HepG2 (cell line): ENCODE data around the gene TM4SF20. TPM values are rescaled to one million over a fixed set of nuclear protein-coding genes. Genes with fewer than 3 reads are reported as not detected.

Experiments
- ADNP ChIP-seq: sonication (generic); formaldehyde crosslinking; IDR thresholded peaks from 2 replicates; pipeline ENCODE4 v1.4.0; 2020; ENCODE audit warnings: missing genetic modification reagents
- ARID2 ChIP-seq: sonication (generic); formaldehyde crosslinking; IDR thresholded peaks from 2 replicates; pipeline ENCODE4 v1.8.1; 2022; ENCODE audit warnings: mild to moderate bottlenecking, missing genetic modification reagents, borderline replicate concordance
- ARNT ChIP-seq: fragments of 450-650 bp; IDR thresholded peaks from 2 replicates; pipeline ENCODE4 v1.6.1; 2017
- HNRNPL ChIP-seq: fragments of 200-400 bp; formaldehyde crosslinking; IDR thresholded peaks from 2 replicates; pipeline ENCODE4 v1.6.1; 2017; ENCODE audit warnings: mild to moderate bottlenecking, low read depth, low read length
- JARID2 ChIP-seq: sonication (generic); formaldehyde crosslinking; IDR thresholded peaks from 2 replicates; pipeline ENCODE4 v1.8.1; 2023; ENCODE audit warnings: missing genetic modification reagents, inconsistent platforms; ENCODE audit not compliant: insufficient replicate concordance
- KAT7 ChIP-seq: IDR thresholded peaks from 2 replicates; pipeline ENCODE4 v1.6.1; 2018; ENCODE audit warnings: borderline replicate concordance, missing compliant biosample characterization
- PTBP1 ChIP-seq: fragments of 200-400 bp; formaldehyde crosslinking; IDR thresholded peaks from 2 replicates; pipeline ENCODE4 v1.6.1; 2018; ENCODE audit warnings: low read length, low read depth; ENCODE audit not compliant: poor library complexity, severe bottlenecking
- SRSF4 ChIP-seq: fragments of 200-400 bp; formaldehyde crosslinking; IDR thresholded peaks from one replicate; pipeline ENCODE4 v1.6.1; 2018; ENCODE audit warnings: mild to moderate bottlenecking, low read depth, low read length, moderate library complexity; ENCODE audit not compliant: poor library complexity, severe bottlenecking
- TRIM24 ChIP-seq: sonication (generic); formaldehyde crosslinking; IDR thresholded peaks from 2 replicates; pipeline ENCODE4 v1.8.0; 2022; ENCODE audit warnings: mild to moderate bottlenecking, missing genetic modification reagents
- ZFP90 ChIP-seq: sonication (generic); formaldehyde crosslinking; IDR thresholded peaks from 2 replicates; pipeline ENCODE4 v1.8.0; 2022; ENCODE audit warnings: missing genetic modification reagents, mild to moderate bottlenecking, inconsistent platforms, borderline replicate concordance
- ZNF766 ChIP-seq: sonication (generic); formaldehyde crosslinking; IDR thresholded peaks from 2 replicates; pipeline ENCODE4 v1.5.0; 2020; ENCODE audit warnings: missing genetic modification reagents, borderline replicate concordance
- ZNF883 ChIP-seq: sonication (generic); formaldehyde crosslinking; IDR thresholded peaks from 2 replicates; pipeline ENCODE4 v1.5.1; 2020; ENCODE audit warnings: mild to moderate bottlenecking, missing genetic modification reagents; ENCODE audit errors: not compliant biosample characterization
- polyA plus RNA-seq, 8 experiments: library from polyadenylated mRNA; depleted of rRNA in 3 of 8; stranded (reverse) in 7 of 8; unstranded in 1 of 8; fragments of >200 nt; fragmentation: Illumina TruSeq in 4 of 8; extraction: Trizol in 4 of 8; gene quantifications; 2 replicates each; pipeline versions ENCODE4 v1.2.1 to v1.2.3, GENCODE V29; 2011 to 2016; ENCODE audit warnings: low read depth in 4 of 8, missing spikeins in 1 of 8, mixed read lengths in 1 of 8; ENCODE audit not compliant: insufficient read depth in 1 of 8
- total RNA-seq, 5 experiments: library from RNA; depleted of rRNA; stranded (reverse); fragments of >200 nt; fragmentation: Illumina TruSeq; extraction: Trizol; gene quantifications; 2 replicates each; pipeline ENCODE4 v1.2.3, GENCODE V29; 2016; ENCODE audit warnings: low read depth in 1 of 5
- TF ChIP-seq, protein P1 (sequence below): sonication (generic); formaldehyde crosslinking; IDR thresholded peaks from 2 replicates; pipeline ENCODE4 v1.4.0; 2020; ENCODE audit warnings: missing genetic modification reagents, mild to moderate bottlenecking, borderline replicate concordance
- TF ChIP-seq, protein P2 (sequence below): sonication (generic); formaldehyde crosslinking; conservative IDR thresholded peaks from 2 replicates; pipeline ENCODE4 v1.8.0; 2022; ENCODE audit warnings: mild to moderate bottlenecking, moderate library complexity, missing genetic modification reagents
- TF ChIP-seq, protein P3 (sequence below): sonication (generic); formaldehyde crosslinking; IDR thresholded peaks from 2 replicates; pipeline ENCODE4 v1.4.0; 2020; ENCODE audit warnings: missing genetic modification reagents
- TF ChIP-seq, protein P4 (sequence below): fragments of 450-650 bp; IDR thresholded peaks from 2 replicates; pipeline ENCODE4 v1.6.1; 2016

TM4SF20 gene
- total and polyA plus RNA-seq, 2 of the 13 experiments (the other 11 are each of a cell fraction or from before 2014, with no cell fraction given): not detected

DNA sequence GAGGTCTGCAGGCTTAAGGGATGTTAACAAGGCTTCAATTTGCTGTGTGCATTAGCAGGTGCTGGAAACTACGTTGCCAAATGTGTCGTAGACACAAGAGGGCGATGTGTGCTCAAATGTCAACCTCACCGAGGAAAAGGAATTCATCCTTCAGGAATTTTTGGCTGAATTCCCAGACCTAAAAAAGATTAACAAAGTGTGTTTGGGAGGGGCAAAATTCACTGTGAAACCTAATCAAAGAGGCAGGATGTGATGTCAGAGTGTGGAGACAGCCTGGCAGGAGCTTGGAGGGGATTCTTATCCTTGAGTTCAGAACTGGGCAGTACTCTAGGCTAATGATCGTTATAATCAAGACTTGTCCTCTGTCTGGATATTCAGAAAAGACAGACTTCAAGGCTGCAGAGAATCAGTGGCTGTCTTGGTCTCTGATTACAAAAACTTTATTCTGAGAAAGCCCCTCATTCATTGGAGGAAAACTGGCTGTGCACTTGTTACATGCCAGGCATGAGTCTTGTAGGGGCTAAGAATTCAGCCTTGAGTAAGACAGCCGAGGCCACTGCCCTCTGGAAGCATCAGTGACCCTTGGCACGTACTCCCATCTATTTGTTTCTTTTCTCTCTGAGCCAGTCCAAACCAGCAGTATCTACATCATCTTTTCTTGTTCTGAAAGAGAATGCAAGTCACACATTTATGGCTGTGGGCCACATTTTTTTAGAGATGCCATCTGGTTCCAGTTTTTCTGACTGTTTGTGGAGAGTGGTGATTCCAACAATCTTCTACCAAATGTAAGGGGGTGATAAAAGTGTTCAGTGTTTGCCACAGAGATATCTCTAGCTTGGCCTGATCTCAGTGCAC lies 27.3 kb upstream of the TM4SF20 start (continued):
- TF ChIP-seq, protein P1, sequence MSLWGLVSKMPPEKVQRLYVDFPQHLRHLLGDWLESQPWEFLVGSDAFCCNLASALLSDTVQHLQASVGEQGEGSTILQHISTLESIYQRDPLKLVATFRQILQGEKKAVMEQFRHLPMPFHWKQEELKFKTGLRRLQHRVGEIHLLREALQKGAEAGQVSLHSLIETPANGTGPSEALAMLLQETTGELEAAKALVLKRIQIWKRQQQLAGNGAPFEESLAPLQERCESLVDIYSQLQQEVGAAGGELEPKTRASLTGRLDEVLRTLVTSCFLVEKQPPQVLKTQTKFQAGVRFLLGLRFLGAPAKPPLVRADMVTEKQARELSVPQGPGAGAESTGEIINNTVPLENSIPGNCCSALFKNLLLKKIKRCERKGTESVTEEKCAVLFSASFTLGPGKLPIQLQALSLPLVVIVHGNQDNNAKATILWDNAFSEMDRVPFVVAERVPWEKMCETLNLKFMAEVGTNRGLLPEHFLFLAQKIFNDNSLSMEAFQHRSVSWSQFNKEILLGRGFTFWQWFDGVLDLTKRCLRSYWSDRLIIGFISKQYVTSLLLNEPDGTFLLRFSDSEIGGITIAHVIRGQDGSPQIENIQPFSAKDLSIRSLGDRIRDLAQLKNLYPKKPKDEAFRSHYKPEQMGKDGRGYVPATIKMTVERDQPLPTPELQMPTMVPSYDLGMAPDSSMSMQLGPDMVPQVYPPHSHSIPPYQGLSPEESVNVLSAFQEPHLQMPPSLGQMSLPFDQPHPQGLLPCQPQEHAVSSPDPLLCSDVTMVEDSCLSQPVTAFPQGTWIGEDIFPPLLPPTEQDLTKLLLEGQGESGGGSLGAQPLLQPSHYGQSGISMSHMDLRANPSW: peak; percentile 97; the same call in 1 of the 2 replicates
- TF ChIP-seq ADNP (CRISPR knock-in tag) (no peak), ARNT (no peak), SRSF4 (no peak), TRIM24 (CRISPR knock-in tag) (no peak), HNRNPL (no peak), ZNF766 (CRISPR knock-in tag) (no peak), JARID2 (CRISPR knock-in tag) (no peak), PTBP1 (no peak), ZFP90 (peak; percentile 50; the same call in 1 of the 2 replicates), KAT7 (CRISPR knock-in tag) (0 out of 2 replicates have a peak, but pooled peaks have one; percentile 68), ARID2 (no peak), ZNF883 (CRISPR knock-in tag) (no peak)
- TF ChIP-seq, protein P2, sequence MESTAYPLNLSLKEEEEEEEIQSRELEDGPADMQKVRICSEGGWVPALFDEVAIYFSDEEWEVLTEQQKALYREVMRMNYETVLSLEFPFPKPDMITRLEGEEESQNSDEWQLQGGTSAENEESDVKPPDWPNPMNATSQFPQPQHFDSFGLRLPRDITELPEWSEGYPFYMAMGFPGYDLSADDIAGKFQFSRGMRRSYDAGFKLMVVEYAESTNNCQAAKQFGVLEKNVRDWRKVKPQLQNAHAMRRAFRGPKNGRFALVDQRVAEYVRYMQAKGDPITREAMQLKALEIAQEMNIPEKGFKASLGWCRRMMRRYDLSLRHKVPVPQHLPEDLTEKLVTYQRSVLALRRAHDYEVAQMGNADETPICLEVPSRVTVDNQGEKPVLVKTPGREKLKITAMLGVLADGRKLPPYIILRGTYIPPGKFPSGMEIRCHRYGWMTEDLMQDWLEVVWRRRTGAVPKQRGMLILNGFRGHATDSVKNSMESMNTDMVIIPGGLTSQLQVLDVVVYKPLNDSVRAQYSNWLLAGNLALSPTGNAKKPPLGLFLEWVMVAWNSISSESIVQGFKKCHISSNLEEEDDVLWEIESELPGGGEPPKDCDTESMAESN (CRISPR knock-in tag): 0 out of 2 replicates have a peak, but pooled peaks have one; percentile 56
- TF ChIP-seq, protein P3, sequence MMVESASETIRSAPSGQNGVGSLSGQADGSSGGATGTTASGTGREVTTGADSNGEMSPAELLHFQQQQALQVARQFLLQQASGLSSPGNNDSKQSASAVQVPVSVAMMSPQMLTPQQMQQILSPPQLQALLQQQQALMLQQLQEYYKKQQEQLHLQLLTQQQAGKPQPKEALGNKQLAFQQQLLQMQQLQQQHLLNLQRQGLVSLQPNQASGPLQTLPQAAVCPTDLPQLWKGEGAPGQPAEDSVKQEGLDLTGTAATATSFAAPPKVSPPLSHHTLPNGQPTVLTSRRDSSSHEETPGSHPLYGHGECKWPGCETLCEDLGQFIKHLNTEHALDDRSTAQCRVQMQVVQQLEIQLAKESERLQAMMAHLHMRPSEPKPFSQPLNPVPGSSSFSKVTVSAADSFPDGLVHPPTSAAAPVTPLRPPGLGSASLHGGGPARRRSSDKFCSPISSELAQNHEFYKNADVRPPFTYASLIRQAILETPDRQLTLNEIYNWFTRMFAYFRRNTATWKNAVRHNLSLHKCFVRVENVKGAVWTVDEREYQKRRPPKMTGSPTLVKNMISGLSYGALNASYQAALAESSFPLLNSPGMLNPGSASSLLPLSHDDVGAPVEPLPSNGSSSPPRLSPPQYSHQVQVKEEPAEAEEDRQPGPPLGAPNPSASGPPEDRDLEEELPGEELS (CRISPR knock-in tag): peak; percentile 74
- TF ChIP-seq, protein P4, sequence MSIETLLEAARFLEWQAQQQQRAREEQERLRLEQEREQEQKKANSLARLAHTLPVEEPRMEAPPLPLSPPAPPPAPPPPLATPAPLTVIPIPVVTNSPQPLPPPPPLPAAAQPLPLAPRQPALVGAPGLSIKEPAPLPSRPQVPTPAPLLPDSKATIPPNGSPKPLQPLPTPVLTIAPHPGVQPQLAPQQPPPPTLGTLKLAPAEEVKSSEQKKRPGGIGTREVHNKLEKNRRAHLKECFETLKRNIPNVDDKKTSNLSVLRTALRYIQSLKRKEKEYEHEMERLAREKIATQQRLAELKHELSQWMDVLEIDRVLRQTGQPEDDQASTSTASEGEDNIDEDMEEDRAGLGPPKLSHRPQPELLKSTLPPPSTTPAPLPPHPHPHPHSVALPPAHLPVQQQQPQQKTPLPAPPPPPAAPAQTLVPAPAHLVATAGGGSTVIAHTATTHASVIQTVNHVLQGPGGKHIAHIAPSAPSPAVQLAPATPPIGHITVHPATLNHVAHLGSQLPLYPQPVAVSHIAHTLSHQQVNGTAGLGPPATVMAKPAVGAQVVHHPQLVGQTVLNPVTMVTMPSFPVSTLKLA: no peak
